Adrenal gland (tissue), 5 donors: ENCODE measurements around the gene SMARCC2.

Source experiments
- CTCF ChIP-seq, 6 experiments: fragments of 450-650 bp in 4 of 6; fragments of 200-600 bp in 2 of 6; sonication (generic) in 1 of 6; IDR thresholded peaks; 1 replicate in 5 of 6; 2 replicates in 1 of 6; pipeline versions ENCODE4 v1.5.1 to v1.8.0; 2016 to 2021; ENCODE audit warnings: antibody characterized with exemption in 6 of 6, mild to moderate bottlenecking in 2 of 6, moderate library complexity in 1 of 6
- POLR2A ChIP-seq, 2 donors: fragments of 450-650 bp; IDR thresholded peaks; one replicate each; pipeline ENCODE4 v1.6.1; 2017; ENCODE audit warnings: antibody characterized with exemption in 2 of 2, mild to moderate bottlenecking in 2 of 2, moderate library complexity in 1 of 2
- donor health status: DM: no; HTN: no; CAD: no.

DNA sequence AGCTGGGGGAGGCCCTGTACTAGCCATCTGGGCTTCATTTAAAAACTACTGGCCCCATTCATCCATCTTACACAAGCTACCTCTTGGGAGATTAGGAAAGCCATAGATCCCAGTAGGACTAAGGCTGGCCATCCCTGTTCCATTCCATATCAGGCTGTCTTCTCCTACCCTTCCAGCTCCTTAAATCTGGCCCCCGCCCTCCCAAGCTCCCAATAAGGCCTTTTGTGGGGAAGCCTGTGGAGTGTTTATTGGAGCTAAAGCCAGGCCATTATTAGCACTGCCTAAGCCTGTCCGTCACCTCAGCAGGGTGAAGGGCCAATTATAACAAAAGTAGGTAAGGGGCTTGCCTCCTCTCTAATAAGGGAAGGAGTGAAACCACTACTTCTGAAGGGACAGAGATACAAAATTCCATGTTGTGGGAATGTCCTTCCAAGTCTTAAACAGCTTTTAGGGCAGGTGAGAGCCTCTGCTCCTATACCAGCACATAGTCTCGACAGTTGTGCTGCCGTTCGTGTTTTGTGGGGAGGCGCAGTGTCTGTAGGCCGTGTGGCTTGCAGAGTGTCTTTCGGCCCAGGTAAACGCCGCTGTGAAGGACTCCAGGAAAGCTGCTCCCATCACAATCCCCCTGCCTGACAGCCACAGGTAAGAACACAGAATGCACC is 27.5 kb downstream of the SMARCC2 start:
- TF ChIP-seq CTCF (IDR thresholded peaks at IDR 0.05) (no peak), POLR2A (IDR thresholded peaks at IDR 0.05) (no peak)
